H9 (cell line): ENCODE data around the gene MORF4L1. TPM values are rescaled to one million over a fixed set of nuclear protein-coding genes. Genes with fewer than 3 reads are reported as not detected.

Experiments used
- DNase-seq: peaks from one replicate; pipeline ENCODE4 v3.0.0-alpha.2; 2017
- H2AFZ ChIP-seq: one replicate; pipeline ENCODE4 v1.6.1; 2013; ENCODE audit warnings: mild to moderate bottlenecking, low read length, control low read depth, moderate library complexity
- H2AK5ac ChIP-seq: 2 replicates; pipeline ENCODE4 v1.6.1; 2013; ENCODE audit warnings: low read length, control low read depth, mixed read lengths; ENCODE audit not compliant: insufficient read length
- H2BK120ac ChIP-seq: one replicate; pipeline ENCODE4 v1.6.1; 2013; ENCODE audit warnings: low read depth, mild to moderate bottlenecking, low read length, control low read depth, inconsistent platforms; ENCODE audit not compliant: poor library complexity, severe bottlenecking
- H2BK12ac ChIP-seq: 2 replicates; pipeline ENCODE4 v1.6.1; 2013; ENCODE audit warnings: low read length, control low read depth, mixed read lengths, low read depth; ENCODE audit not compliant: insufficient read length
- H2BK15ac ChIP-seq: 2 replicates; pipeline ENCODE4 v1.6.1; 2013; ENCODE audit warnings: low read depth, low read length, control low read depth
- H2BK20ac ChIP-seq: one replicate; pipeline ENCODE4 v1.6.1; 2013; ENCODE audit warnings: low read depth, mild to moderate bottlenecking, low read length, control low read depth, inconsistent platforms; ENCODE audit not compliant: poor library complexity, severe bottlenecking
- H2BK5ac ChIP-seq: 2 replicates; pipeline ENCODE4 v1.6.1; 2013; ENCODE audit warnings: low read length, control low read depth, mixed read lengths; ENCODE audit not compliant: insufficient read length
- H3K14ac ChIP-seq: 2 replicates; pipeline ENCODE4 v1.6.1; 2013; ENCODE audit warnings: low read length, control low read depth; ENCODE audit not compliant: insufficient read depth
- H3K18ac ChIP-seq: 2 replicates; pipeline ENCODE4 v1.6.1; 2013; ENCODE audit warnings: low read depth, mild to moderate bottlenecking, mixed read lengths, low read length, control low read depth; ENCODE audit not compliant: insufficient read length
- H3K23ac ChIP-seq: 2 replicates; pipeline ENCODE4 v1.6.1; 2013; ENCODE audit warnings: low read length, control low read depth, mixed read lengths, low read depth; ENCODE audit not compliant: insufficient read length
- H3K23me2 ChIP-seq: 2 replicates; pipeline ENCODE4 v1.6.1; 2013; ENCODE audit warnings: low read depth, mild to moderate bottlenecking, mixed read lengths, low read length, control low read depth; ENCODE audit not compliant: insufficient read length, poor library complexity, severe bottlenecking
- H3K27ac ChIP-seq: 2 replicates; pipeline ENCODE4 v1.5.1; 2013; ENCODE audit warnings: low read length, control low read depth, mixed read lengths, low read depth; ENCODE audit not compliant: insufficient read length
- H3K27me3 ChIP-seq: 2 replicates; pipeline ENCODE4 v1.6.1; 2013; ENCODE audit warnings: low read length, control low read depth, inconsistent platforms; ENCODE audit not compliant: insufficient read depth
- H3K4ac ChIP-seq: 2 replicates; pipeline ENCODE4 v1.6.1; 2013; ENCODE audit warnings: low read depth, mild to moderate bottlenecking, control low read depth, inconsistent platforms, low read length, moderate library complexity
- H3K4me1 ChIP-seq: 2 replicates; pipeline ENCODE4 v1.6.1; 2013; ENCODE audit warnings: low read length, control low read depth, inconsistent platforms; ENCODE audit not compliant: insufficient read depth
- H3K4me2 ChIP-seq: 2 replicates; pipeline ENCODE4 v1.6.1; 2013; ENCODE audit warnings: low read length, control low read depth, mixed read lengths; ENCODE audit not compliant: insufficient read length, insufficient read depth
- H3K56ac ChIP-seq: 2 replicates; pipeline ENCODE4 v1.6.1; 2013; ENCODE audit warnings: low read depth, mild to moderate bottlenecking, mixed read lengths, low read length, control low read depth; ENCODE audit not compliant: insufficient read length
- H3K79me1 ChIP-seq: 2 replicates; pipeline ENCODE4 v1.6.1; 2013; ENCODE audit warnings: low read depth, mild to moderate bottlenecking, moderate library complexity, low read length, control low read depth, inconsistent platforms; ENCODE audit not compliant: insufficient read depth, poor library complexity, severe bottlenecking
- H3K79me2 ChIP-seq: 2 replicates; pipeline ENCODE4 v1.6.1; 2013; ENCODE audit warnings: low read length, control low read depth, inconsistent platforms; ENCODE audit not compliant: insufficient read depth
- H3K9ac ChIP-seq: 2 replicates; pipeline ENCODE4 v1.6.1; 2013; ENCODE audit warnings: low read length, control low read depth, mixed read lengths; ENCODE audit not compliant: insufficient read length; ENCODE audit errors: extremely low read depth
- H3K9me3 ChIP-seq: one replicate; pipeline ENCODE4 v1.6.1; 2013; ENCODE audit warnings: low read depth, low read length, inconsistent platforms; ENCODE audit not compliant: control insufficient read depth
- H3T11ph ChIP-seq: one replicate; pipeline ENCODE4 v1.6.1; 2013; ENCODE audit warnings: mild to moderate bottlenecking, low read length, control low read depth, inconsistent platforms
- H4K20me1 ChIP-seq: one replicate; pipeline ENCODE4 v1.6.1; 2013; ENCODE audit not compliant: control insufficient read depth, insufficient read length, insufficient read depth
- H4K5ac ChIP-seq: 2 replicates; pipeline ENCODE4 v1.6.1; 2013; ENCODE audit warnings: low read depth, mild to moderate bottlenecking, mixed read lengths, low read length, control low read depth; ENCODE audit not compliant: insufficient read length
- H4K8ac ChIP-seq: replicated peaks from 2 replicates; pipeline ENCODE4 v1.6.1; 2013; ENCODE audit warnings: low read length, control low read depth, mixed read lengths, low read depth; ENCODE audit not compliant: insufficient read length
- H4K91ac ChIP-seq: 2 replicates; pipeline ENCODE4 v1.6.1; 2013; ENCODE audit warnings: low read depth, mild to moderate bottlenecking, moderate library complexity, mixed read lengths, low read length, control low read depth; ENCODE audit not compliant: insufficient read length
- H3K27ac Mint-ChIP-seq, 3 experiments: 2 replicates in 2 of 3; 3 replicates in 1 of 3; pipeline ENCODE4 v1.8.0; 2020 to 2021; ENCODE audit warnings: mixed read lengths in 3 of 3, mild to moderate bottlenecking in 1 of 3, moderate library complexity in 1 of 3
- H3K27me3 Mint-ChIP-seq: 2 replicates; pipeline ENCODE4 v1.8.0; 2021; ENCODE audit warnings: low read depth, mild to moderate bottlenecking, moderate library complexity, mixed read lengths
- H3K36me3 Mint-ChIP-seq, 3 experiments: 2 replicates in 2 of 3; 3 replicates in 1 of 3; pipeline ENCODE4 v1.8.0; 2020 to 2021; ENCODE audit warnings: low read depth in 3 of 3, mixed read lengths in 3 of 3; ENCODE audit not compliant: insufficient read depth in 1 of 3
- H3K4me1 Mint-ChIP-seq, 2 experiments: 2 replicates each; pipeline ENCODE4 v1.8.0; 2020; ENCODE audit warnings: mixed read lengths in 2 of 2
- H3K4me3 Mint-ChIP-seq, 2 experiments: 2 replicates in 1 of 2; 3 replicates in 1 of 2; pipeline ENCODE4 v1.8.0; 2020 to 2021; ENCODE audit warnings: mild to moderate bottlenecking in 2 of 2, mixed read lengths in 2 of 2, moderate library complexity in 1 of 2
- H3K9me3 Mint-ChIP-seq, 2 experiments: 2 replicates in 1 of 2; 3 replicates in 1 of 2; pipeline ENCODE4 v1.8.0; 2020; ENCODE audit warnings: mild to moderate bottlenecking in 2 of 2, mixed read lengths in 2 of 2, moderate library complexity in 1 of 2
- WGBS: extraction: QIAGEN DNeasy Blood & Tissue Kit; methylation state at CpG from one replicate; pipeline ENCODE4 v1.1.7; 2013; ENCODE audit warnings: missing lambda C conversion rate, low lambda C conversion rate, mixed read lengths; ENCODE audit not compliant: insufficient read length; ENCODE audit errors: extremely low coverage; 5-methylcytosine and 5-hydroxymethylcytosine counted together
- total RNA-seq: library from RNA; stranded (reverse); gene quantifications from 2 replicates; pipeline ENCODE4 v1.2.1, GENCODE V29; 2021
- TF ChIP-seq, protein P1 (sequence below): fragments of 200-600 bp; sonication (generic); conservative IDR thresholded peaks from 3 replicates; pipeline ENCODE4 v1.8.0; 2021; ENCODE audit warnings: antibody characterized with exemption, mild to moderate bottlenecking

Gene MORF4L1
- total RNA-seq, 1 experiment from 2014 or later = 544 TPM

DNA sequence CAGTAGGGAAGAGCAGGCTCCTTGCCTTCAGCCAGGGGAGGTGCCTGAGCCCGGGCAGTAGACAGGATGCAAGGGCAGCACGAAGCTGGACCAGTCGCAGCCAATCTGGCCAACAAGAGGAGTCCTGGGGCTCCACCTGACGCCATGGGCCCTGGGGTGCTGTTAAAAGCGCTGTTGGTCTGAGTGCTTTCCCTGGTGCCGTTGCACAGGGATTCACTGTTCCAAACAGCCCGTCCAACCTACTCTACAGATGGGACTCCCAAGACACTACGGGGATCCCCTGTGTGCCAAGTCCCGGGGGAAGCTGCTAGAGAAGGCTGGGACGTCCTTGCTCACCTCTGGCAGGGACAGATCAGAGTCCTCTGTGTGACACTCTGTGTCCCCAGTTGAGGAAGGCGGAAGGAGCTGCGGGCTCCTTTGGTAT is 71.5 kb downstream of the MORF4L1 start:
- H3K23me2 ChIP-seq = peaks cover 8% of the 10 kb centered on the region
- WGBS = no CpG with 5 or more reads among the region's 12 CpGs
- H4K5ac ChIP-seq = no peak overlapping the region
- H3T11ph ChIP-seq = no peak overlapping the region
- TF ChIP-seq, protein P1, sequence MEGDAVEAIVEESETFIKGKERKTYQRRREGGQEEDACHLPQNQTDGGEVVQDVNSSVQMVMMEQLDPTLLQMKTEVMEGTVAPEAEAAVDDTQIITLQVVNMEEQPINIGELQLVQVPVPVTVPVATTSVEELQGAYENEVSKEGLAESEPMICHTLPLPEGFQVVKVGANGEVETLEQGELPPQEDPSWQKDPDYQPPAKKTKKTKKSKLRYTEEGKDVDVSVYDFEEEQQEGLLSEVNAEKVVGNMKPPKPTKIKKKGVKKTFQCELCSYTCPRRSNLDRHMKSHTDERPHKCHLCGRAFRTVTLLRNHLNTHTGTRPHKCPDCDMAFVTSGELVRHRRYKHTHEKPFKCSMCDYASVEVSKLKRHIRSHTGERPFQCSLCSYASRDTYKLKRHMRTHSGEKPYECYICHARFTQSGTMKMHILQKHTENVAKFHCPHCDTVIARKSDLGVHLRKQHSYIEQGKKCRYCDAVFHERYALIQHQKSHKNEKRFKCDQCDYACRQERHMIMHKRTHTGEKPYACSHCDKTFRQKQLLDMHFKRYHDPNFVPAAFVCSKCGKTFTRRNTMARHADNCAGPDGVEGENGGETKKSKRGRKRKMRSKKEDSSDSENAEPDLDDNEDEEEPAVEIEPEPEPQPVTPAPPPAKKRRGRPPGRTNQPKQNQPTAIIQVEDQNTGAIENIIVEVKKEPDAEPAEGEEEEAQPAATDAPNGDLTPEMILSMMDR = no peak
- peak overlapping the region; percentile 67 to 82 for H3K4me3 Mint-ChIP-seq
- no peak for DNase-seq
- no peak overlapping the region for H2BK5ac ChIP-seq
- no peak overlapping the region for H3K14ac ChIP-seq
- no peak overlapping the region for H3K56ac ChIP-seq
- H2BK20ac ChIP-seq = no peak overlapping the region
- H4K20me1 ChIP-seq = no peaks in the 10 kb centered on the region
- H2AFZ ChIP-seq = no peak overlapping the region
- no peaks in the 10 kb centered on the region for H3K79me2 ChIP-seq
- H2BK15ac ChIP-seq = no peak overlapping the region
- no peaks in the 10 kb centered on the region for H3K9me3 ChIP-seq
- peaks cover 47% of the 10 kb centered on the region for H3K27me3 Mint-ChIP-seq
- H4K8ac ChIP-seq = no peak overlapping the region
- H4K91ac ChIP-seq = no peak overlapping the region
- no peak overlapping the region for H2BK12ac ChIP-seq
- no peaks in the 10 kb centered on the region for H3K79me1 ChIP-seq
- H3K18ac ChIP-seq = no peak overlapping the region
- H2BK120ac ChIP-seq = no peak overlapping the region
- no peak overlapping the region for H3K27ac ChIP-seq
- H3K4me1 ChIP-seq = peaks cover 4% of the 10 kb centered on the region; the same call in 1 of the 2 replicates
- H3K4me1 Mint-ChIP-seq = peaks cover 9 to 12% of the 10 kb centered on the region in 2 experiments
- no peak overlapping the region for H3K27ac Mint-ChIP-seq
- no peak overlapping the region for H2AK5ac ChIP-seq
- peak overlapping the region; percentile 57 for H3K4me2 ChIP-seq
- H3K4ac ChIP-seq = no peak overlapping the region
- H3K9me3 Mint-ChIP-seq = no peaks in the 10 kb centered on the region
- no peaks in the 10 kb centered on the region; a peak in 1 of 7 replicates for H3K36me3 Mint-ChIP-seq
- H3K23ac ChIP-seq = no peak overlapping the region
- no peaks in the 10 kb centered on the region; the same call in 1 of the 2 replicates for H3K27me3 ChIP-seq
- H3K9ac ChIP-seq = no peak overlapping the region
